Gastrocnemius medialis (tissue), 4 donors: ENCODE results near the gene IL24.

Source experiments
- POLR2A ChIP-seq, 2 donors: fragments of 450-650 bp; IDR thresholded peaks; one replicate each; pipeline ENCODE4 v1.6.1; 2017; ENCODE audit warnings: antibody characterized with exemption in 2 of 2, mild to moderate bottlenecking in 2 of 2, moderate library complexity in 2 of 2
- TF ChIP-seq, protein P1 (sequence below), 5 experiments: fragments of 450-650 bp in 3 of 5; fragments of 200-600 bp in 2 of 5; sonication (generic) in 2 of 5; IDR thresholded peaks in 4 of 5; conservative IDR thresholded peaks in 1 of 5; 1 replicate in 4 of 5; 2 replicates in 1 of 5; pipeline ENCODE4 v1.5.1; 2016 to 2019; ENCODE audit warnings: antibody characterized with exemption in 5 of 5, mild to moderate bottlenecking in 3 of 5, moderate library complexity in 3 of 5

DNA sequence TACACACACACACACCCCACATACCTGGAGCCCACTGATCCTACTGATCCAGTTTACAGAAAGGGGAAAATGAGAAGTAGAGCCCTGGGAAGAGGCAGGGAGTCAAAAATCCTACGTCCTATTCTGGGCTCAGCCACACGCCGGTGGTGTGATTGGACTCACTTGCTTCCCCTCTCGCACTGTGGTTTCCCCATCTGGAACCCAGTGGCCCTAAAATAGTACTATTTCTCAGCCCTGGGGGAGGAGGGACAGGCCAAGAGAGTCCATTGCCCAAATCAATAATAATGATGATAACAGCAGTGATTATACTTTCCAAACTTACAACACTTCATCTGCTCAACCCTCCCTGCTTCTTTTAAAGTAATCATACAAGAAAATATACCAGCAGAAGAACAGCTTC, 52.0 kb downstream of the IL24 start:
- no peak for TF ChIP-seq POLR2A (IDR thresholded peaks at IDR 0.05)
- TF ChIP-seq, protein P1, sequence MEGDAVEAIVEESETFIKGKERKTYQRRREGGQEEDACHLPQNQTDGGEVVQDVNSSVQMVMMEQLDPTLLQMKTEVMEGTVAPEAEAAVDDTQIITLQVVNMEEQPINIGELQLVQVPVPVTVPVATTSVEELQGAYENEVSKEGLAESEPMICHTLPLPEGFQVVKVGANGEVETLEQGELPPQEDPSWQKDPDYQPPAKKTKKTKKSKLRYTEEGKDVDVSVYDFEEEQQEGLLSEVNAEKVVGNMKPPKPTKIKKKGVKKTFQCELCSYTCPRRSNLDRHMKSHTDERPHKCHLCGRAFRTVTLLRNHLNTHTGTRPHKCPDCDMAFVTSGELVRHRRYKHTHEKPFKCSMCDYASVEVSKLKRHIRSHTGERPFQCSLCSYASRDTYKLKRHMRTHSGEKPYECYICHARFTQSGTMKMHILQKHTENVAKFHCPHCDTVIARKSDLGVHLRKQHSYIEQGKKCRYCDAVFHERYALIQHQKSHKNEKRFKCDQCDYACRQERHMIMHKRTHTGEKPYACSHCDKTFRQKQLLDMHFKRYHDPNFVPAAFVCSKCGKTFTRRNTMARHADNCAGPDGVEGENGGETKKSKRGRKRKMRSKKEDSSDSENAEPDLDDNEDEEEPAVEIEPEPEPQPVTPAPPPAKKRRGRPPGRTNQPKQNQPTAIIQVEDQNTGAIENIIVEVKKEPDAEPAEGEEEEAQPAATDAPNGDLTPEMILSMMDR (IDR thresholded peaks at IDR 0.05 in 4 of 5, conservative IDR thresholded peaks at IDR 0.05 in 1 of 5) = no peak
